ENCODE data around the gene AQR. TPM values are rescaled to one million over a fixed set of nuclear protein-coding genes. Genes with fewer than 3 reads are reported as not detected.

The AQR gene
- total and polyA plus RNA-seq, 10 of the 15 experiments (the other 5 are each of a cell fraction or from before 2014, with no cell fraction given), result 18.2 to 53.5 (median 32.6) TPM

DNA sequence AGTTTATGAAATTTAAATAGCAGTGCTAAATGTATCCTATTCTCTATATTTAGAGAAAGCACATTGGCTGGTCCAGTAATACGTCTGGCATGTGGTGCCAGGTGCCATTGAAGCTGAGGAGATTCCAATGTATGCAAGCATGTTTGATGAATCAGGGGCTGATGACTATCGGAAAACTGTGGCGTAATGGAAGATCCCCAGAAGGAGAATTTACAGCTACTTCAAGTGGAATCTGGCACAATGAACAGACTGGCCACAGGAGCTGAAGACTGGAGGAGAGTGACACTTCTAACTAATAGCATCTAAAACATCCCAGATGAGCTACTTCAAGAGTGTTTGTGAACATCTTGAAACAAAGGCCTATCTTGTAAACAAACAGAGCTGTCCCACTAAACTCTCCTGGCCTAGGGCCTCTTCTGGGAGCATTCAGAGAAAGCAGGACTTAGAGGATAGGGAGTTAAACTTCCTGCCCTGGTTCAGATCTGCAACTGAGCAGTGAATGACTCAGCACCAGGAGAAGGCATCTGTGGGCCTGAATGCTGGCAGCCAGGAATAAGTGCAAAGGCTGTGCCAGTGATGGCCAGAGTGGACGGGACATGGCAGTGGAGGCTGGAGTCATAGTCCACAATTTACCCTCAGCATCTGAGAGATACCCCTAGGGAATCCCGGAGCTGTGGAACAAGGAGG lies 159.0 kb downstream of the AQR start:
- CTCF ChIA-PET, result interaction anchor here (1.3 kb wide), 1 partner anchor 9 kb away, joined by 4 read pairs; no protein-coding TSS in a partner anchor
- SMC1A ChIA-PET (ENCODE audit: uncharacterized antibody, unreplicated experiment), result no interaction called here

More for the DNA sequence above, 159.0 kb downstream of the AQR start:
- in situ Hi-C loops (cut with MboI), result loop anchor here (5.0 kb wide), 1 partner anchor 52 kb away; no protein-coding TSS in a partner anchor
- Histone ChIP-seq H3K79me2 (ENCODE audit: control insufficient read depth, insufficient read depth, low read length) (no peaks in the 10 kb centered on the region), H3K36me3 (ENCODE audit: control insufficient read depth in 2 of 2, insufficient read depth in 2 of 2, low read length in 1 of 2) (no peaks in the 10 kb centered on the region), H4K20me1 (ENCODE audit: control insufficient read depth, insufficient read depth) (no peaks in the 10 kb centered on the region), H3K4me3 (no peak overlapping the region), H3K4me2 (ENCODE audit: control insufficient read depth, insufficient read depth) (no peak overlapping the region), H2AFZ (ENCODE audit: control insufficient read depth, low read depth, low read length) (no peak overlapping the region), H3K9me3 (replicated peaks; ENCODE audit: control insufficient read depth, insufficient read depth, low read length) (no peaks in the 10 kb centered on the region; the same call in 2 of the 3 replicates), H3K4me1 (ENCODE audit: control insufficient read depth, insufficient read depth, low read length) (no peaks in the 10 kb centered on the region), H3K27ac (ENCODE audit: control insufficient read depth, insufficient read depth) (no peak overlapping the region), H3K27me3 (replicated peaks in 1 of 2; ENCODE audit: control insufficient read depth in 2 of 2, insufficient read depth in 2 of 2, low read length in 1 of 2) (no peaks in the 10 kb centered on the region), H3K9ac (ENCODE audit: control insufficient read depth, insufficient read depth, low read length) (no peak overlapping the region)
- ATAC-seq, result no peak
- intact Hi-C loops (cut with micrococcal nuclease; ENCODE audit: unreplicated experiment), result no loop called here
- POLR2A ChIA-PET, result no interaction called here
- FAIRE-seq, result no peak
- TF ChIP-seq BCL11A (IDR thresholded peaks at IDR 0.05; ENCODE audit: low read depth, low read length) (no peak), EZH2 (IDR thresholded peaks at IDR 0.05; ENCODE audit: borderline replicate concordance, control insufficient read depth, low read depth, low read length) (no peak), NRF1 (conservative IDR thresholded peaks at IDR 0.05; ENCODE audit: low read depth, low read length) (no peak), YBX1 (IDR thresholded peaks at IDR 0.05) (no peak), FOXK2 (IDR thresholded peaks at IDR 0.05) (no peak), NFYA (IDR thresholded peaks at IDR 0.05; ENCODE audit: borderline replicate concordance, low read depth, low read length) (no peak), HCFC1 (IDR thresholded peaks at IDR 0.05; ENCODE audit: low read length) (no peak), PAX8 (IDR thresholded peaks at IDR 0.05) (no peak), MYC (IDR thresholded peaks at IDR 0.05; ENCODE audit: insufficient read depth, insufficient read length, insufficient replicate concordance, low read length, severe bottlenecking) (no peak), HDAC6 (IDR thresholded peaks at IDR 0.05; ENCODE audit: unreplicated experiment) (no peak), CHD1 (IDR thresholded peaks at IDR 0.05; ENCODE audit: low read depth, low read length) (no peak), TARDBP (IDR thresholded peaks at IDR 0.05; ENCODE audit: borderline replicate concordance) (no peak), RFX5 (IDR thresholded peaks at IDR 0.05; ENCODE audit: low read depth, low read length) (no peak), STAT3 (IDR thresholded peaks at IDR 0.05; ENCODE audit: low read depth, low read length) (no peak), ASH2L (IDR thresholded peaks at IDR 0.05; ENCODE audit: borderline replicate concordance, low read depth) (no peak), TCF12 (IDR thresholded peaks at IDR 0.05; ENCODE audit: low read depth, low read length) (no peak), YY1 (IDR thresholded peaks at IDR 0.05; ENCODE audit: low read depth, low read length) (no peak), SMAD1 (IDR thresholded peaks at IDR 0.05; ENCODE audit: low read depth, partially characterized antibody) (no peak)
- TF ChIP-seq, protein P1, sequence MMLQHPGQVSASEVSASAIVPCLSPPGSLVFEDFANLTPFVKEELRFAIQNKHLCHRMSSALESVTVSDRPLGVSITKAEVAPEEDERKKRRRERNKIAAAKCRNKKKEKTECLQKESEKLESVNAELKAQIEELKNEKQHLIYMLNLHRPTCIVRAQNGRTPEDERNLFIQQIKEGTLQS (IDR thresholded peaks at IDR 0.05; ENCODE audit: borderline replicate concordance, extremely low read depth, low read depth, low read length), result no peak
- 62% methylated on average over 5 of the region's 5 CpGs for WGBS (ENCODE audit: insufficient coverage, insufficient replicate concordance, low lambda C conversion rate, missing lambda C conversion rate)
- no TSS peak for BruUV-seq (replicated peaks)
- no peak for DNase-seq (ENCODE audit: low read depth, low spot score)
- RAD21 ChIA-PET (ENCODE audit: unreplicated experiment), result no interaction called here

All from GM12878 (cell line).